Measurements from ENCODE around the gene SNX18.
"Not testable (repeated sequence)": the region's sequence is repeated elsewhere in the genome, so short reads cannot be mapped to it uniquely, and the experiment has no call there.

Gene SNX18

DNA sequence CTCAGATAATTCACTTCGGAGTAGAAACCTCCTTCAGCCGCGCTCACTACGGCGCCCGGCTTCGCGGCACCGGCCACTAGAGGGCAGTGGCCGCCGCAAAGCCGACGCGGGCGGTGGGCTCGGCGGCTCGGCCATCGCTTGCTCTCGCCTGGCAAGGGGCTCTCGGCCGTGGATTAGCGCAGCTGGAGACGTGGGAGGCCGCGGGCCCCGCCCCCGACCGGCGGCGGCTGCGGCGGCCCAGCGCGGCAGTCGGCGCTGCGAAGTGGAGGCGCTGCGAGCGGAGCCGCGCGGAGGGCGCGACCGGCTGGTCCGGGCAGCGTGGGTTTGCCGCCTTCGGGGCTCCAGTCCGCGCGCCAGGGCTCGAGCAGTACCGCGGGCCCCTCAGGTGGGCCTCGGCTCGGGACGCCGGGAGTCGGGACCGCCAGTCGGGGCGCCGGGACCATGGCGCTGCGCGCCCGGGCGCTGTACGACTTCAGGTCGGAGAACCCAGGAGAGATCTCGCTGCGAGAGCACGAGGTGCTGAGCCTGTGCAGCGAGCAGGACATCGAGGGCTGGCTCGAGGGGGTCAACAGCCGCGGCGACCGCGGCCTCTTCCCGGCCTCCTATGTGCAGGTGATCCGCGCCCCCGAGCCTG, at the start of gene SNX18:
Gene SNX18, plus strand, starts transcription at position 248 of the 634 bp plus-strand sequence. Its CDS starts 194 bp downstream, at position 442.
- DNase-seq, result peak; percentile 93

DNA sequence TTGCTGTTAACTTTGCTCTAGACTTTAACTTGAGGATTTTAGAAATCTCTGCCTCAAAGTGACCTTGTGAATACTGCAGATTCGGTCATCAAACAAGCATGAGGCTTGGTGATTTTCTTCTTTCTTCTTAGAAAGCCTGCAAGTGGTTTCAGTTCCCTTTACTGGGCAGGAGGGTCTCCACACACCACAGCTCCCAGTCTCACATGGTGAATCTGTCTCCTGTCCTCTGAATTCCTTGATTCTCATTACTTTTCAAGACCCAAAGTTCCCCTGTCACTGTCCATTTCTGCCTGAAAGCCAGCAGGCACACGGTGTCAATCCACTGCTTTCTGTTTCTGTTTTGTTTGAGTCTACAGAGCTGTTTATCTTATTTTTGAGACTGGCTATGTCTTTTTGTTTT, 47.9 kb upstream of the SNX18 start:
- peak in 1 of 2 donors; percentile 12 for DNase-seq

- no peak for DNase-seq
Measured at GRCh38 chr5:54470128-54470527, 47.4 kb upstream of the SNX18 start.

DNA sequence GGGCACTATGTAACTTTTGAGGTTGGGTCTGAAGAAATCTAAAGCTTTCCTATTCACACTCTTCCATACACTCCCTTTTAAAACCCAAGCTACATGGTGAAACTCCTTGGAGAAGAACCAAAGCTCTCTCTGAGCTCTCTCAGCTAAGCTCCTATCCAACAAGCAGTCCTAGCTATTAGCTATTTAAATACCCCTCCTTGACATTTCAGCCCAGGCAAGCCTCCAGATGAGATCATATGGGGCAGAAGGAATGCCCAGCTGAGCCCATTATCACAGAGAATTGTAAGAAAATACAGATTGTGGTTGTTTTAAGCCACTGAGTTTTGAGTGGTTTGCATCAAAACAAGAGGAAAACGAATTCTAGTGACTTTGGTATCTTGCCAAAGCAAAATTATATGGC, 46.9 kb upstream of the SNX18 start:
- no peak for DNase-seq

DNA sequence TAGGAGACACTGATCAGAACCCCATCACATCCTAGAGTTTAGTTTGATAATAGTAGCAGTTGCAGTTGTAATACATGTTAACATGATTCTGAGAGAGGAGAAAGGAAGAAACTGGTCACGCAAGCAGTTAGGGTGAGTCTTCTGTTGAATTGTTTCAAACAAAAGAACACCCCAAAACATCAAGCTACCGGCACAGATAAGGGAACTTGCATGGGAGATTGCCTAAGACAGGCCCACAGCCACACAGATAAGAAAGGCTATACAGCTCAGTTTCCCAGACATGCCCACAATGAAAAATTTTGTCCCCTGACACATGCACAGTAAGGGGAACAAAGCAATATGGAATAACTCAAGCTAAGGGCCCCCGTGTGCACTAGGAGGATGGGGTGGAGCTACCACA, 46.2 kb upstream of the SNX18 start:
- no peak for DNase-seq

- no peak for DNase-seq
Measured at GRCh38 chr5:54476682-54477081, 40.9 kb upstream of the SNX18 start.

GRCh38 chr5:54477941-54478478, 39.5 kb upstream of the SNX18 start:
- no peak for DNase-seq

DNA sequence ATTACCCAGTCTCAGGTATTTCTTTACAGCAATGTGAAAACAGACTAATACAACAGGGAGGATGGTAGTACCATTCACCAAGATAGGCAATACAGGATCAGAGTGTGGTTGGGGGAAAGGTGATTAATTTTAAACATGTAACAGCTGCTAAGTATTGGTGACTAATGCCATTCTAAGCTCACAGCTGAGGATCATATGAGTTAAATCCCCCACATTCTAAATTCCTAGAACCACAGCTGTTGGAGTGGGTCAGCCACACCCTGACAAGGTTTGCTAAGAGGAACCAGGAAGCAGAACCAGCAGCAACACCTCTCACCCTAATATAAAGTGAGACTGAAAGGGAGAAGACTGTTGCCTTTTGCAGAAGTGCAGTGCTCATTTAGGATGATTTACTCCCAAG, 37.3 kb upstream of the SNX18 start:
- DNase-seq, result no peak

GRCh38 chr5:54484219-54484894, 33.2 kb upstream of the SNX18 start:
- no peak for DNase-seq

GRCh38 chr5:54485659-54486058, 31.9 kb upstream of the SNX18 start:
- not testable (repeated sequence) for DNase-seq

DNA sequence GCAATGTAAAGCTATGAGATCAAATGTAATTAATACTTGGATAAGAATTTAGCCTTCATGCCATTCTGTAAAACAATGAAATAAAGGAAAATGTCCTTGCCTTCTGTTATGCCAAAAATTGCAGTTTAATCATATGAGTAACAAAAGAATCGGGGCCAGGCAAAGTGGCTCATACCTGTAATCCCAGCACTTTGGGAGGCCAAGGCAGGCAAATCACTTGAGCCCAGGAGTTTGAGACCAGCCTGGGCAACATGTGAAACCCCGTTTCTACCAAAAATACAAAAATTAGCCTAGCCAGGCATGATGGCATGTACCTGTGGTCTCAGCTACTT, 27.9 kb upstream of the SNX18 start:
- not testable (repeated sequence) for DNase-seq

- DNase-seq, result no peak
Measured at GRCh38 chr5:54491326-54491725, 26.2 kb upstream of the SNX18 start.

GRCh38 chr5:54492178-54492577, 25.4 kb upstream of the SNX18 start:
- no peak for DNase-seq

DNA sequence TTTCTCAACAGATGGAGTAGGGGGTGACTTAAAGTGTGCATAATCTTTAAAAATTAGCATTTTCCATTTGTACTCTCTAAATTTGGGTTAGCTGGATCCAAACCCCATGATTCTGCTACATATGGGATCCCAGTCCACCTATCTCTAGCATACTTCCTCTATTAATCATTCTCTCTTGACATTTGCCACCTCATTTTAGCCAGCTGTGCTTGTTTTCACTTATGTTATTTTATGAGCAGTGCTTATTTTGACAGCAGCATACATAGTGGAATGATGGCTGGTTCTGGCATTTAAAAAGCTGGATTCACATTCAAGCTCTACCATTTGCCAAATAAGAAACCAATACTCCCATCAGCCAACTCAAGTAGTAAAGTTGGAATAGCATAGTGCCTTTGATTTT, 22.5 kb upstream of the SNX18 start:
- DNase-seq, result no peak

DNA sequence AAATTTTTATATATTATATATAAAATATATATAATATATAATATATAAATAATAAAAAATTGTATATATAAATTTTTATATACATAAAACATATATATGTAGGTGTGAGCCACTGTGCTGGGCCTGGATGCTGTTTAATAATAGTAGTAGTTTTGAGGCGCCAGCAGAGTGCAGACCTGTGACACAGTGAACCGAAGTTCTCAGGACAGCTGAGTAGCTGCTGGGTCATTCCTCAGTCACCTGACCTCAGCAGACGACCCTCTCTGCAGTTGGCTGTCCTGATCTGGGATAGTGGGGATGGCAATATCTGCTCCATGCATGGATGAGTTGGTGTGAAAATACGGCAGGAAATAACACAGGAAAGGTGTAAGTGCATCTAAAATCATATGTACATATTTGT, 3.3 kb upstream of the SNX18 start:
- no peak for DNase-seq

DNA sequence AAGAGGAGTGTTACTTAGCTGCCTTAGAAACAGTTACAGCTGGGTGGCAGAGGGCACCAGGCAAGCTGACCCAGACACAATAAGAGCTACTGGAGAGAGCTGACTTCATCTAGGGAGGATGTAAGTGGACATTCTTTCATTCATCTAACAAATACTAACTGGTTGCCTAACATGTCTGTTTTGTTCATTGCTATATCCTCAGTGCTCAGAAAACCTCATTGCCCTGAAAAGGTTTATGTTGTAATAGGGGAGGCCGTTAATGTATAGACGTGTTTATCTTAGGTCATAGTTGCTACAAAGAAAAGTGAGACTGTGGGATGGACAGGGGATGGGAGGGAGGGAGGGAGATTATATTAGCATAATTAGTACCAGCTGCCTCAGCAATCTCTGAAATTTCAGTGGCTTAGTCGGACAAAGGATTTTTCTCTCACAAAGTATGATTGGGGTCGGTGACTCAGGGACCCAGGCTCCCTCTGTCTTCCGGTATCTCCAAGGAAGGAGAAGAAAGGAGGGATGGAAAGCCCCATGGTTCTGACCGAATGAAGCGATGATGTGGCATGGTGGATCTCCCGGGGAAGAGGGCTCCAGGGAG, 2.6 kb upstream of the SNX18 start:
- DNase-seq, result no peak

DNA sequence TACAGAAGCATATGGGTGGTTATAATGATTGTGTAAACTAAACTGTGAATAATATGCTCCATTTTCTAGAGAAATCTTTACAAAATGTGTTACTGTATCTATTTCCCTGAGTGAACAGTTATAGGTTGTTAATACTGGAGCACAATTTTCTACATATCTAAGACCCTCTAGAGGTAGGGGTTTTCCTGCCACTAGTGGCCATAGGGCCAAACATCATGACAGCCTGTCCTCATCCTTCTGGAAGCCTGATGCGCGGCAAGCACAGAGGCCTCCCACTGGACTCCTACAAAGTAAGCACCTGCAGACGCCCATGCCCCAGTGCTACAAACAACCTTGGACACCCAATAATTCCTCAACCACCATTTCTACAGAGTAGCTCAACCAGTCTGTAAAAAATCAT, 1.9 kb upstream of the SNX18 start:
- DNase-seq, result no peak

DNA sequence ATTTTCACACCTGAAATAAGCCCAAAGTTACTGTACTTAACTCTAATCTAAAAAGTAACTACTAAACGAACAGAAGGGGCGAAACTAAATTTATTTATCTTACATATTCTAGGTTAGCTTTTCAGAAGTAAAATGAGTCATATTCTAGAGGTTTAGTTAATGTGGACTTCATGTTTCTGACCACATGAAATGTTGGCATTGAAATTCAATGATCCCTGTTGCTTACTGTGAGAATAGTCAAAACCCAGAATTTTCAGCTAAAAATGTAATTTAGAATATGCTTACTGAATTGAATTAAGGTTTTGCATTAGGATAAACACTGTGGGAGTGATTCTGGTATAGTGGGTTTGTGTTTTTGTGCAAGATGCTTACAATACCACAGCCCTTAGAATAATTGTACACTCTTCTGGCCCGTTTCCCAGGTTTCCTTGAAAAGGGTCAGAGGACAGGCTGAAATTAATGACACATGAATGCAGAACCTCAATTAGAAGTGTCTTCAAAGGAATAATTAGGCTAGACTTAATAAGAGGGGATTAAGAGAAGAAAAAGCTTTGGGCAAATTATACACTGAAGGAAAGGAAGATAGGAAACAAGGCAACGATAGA, 1.4 kb upstream of the SNX18 start:
- DNase-seq, result no peak

GRCh38 chr5:54517174-54517511, 416 bp upstream of the SNX18 start:
- DNase-seq, result no peak

DNA sequence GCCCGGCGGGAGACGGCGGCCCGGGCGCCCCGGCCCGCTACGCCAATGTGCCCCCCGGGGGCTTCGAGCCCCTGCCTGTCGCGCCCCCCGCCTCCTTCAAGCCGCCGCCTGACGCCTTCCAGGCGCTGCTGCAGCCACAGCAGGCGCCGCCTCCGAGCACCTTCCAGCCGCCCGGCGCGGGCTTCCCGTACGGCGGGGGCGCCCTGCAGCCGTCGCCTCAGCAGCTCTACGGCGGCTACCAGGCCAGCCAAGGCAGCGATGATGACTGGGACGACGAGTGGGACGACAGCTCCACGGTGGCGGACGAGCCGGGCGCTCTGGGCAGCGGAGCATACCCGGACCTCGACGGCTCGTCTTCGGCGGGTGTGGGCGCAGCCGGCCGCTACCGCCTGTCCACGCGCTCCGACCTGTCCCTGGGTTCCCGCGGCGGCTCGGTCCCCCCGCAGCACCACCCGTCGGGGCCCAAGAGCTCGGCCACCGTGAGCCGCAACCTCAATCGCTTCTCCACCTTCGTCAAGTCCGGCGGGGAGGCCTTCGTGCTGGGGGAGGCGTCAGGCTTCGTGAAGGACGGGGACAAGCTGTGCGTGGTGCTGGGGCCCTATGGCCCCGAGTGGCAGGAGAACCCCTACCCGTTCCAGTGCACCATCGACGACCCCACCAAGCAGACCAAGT, 723 bp downstream of the SNX18 start:
- peak; percentile 48 to 51 for DNase-seq

GRCh38 chr5:54518818-54519508, 1.4 kb downstream of the SNX18 start:
- DNase-seq, result no peak

GRCh38 chr5:54519509-54519876, 1.9 kb downstream of the SNX18 start:
- DNase-seq, result no peak

DNA sequence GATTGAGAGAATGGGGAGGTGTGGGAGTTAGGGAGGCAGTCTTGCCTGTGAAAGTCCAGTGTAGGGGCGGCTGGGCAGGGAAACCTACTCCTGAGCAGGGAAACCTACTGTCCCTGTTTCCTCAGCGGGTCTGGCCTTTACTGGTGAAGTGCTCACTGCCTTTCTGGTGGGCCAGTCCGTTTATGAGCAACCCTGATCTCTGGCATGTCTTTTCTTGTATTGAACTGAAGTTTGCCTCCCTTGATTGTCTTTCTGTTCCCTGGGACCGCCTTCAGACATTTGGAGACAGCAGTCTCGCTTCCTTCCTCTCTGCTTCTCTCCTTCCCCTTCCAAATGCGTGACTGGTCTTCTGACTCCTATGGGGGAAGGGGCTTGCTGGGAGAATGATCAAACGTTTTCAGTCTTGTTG, 2.9 kb downstream of the SNX18 start:
- DNase-seq, result peak in 1 of 2 donors; percentile 20

All from CD4-positive, alpha-beta T cell treated with Interleukin-4 for 1 hour (primary cell).